Measurements from ENCODE around the gene SIRPA. TPM values are rescaled to one million over a fixed set of nuclear protein-coding genes. Genes with fewer than 3 reads are reported as not detected.

The SIRPA gene
- total and polyA plus RNA-seq, 2 of the 8 experiments (the other 6 are each of a cell fraction or from before 2014, with no cell fraction given): 3.9 to 4.3 TPM

DNA sequence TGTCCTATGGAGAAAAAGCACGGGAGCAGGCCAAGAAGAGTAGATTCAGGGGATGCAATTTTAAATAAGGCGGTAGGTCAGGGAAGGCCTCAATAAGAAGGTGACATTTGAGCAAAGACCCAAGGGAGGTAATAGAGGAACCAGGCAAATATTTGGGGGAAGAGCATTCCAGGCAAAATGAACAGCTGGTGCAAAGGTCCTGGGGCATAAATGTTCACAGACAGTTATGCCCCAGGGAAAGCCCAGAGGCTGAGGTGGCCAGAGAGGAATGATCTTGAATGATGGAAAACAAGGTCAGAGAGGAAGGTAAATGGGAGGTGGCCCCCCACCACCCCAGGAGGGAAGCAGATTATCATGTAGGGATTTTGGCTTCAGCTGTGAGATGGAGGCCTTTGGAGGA, 47.4 kb upstream of the SIRPA start:
- 85% methylated on average over 2 of the region's 2 CpGs; no CpG with 5 or more reads in 1 of the 2 experiments for WGBS, 2 experiments (ENCODE audit: extremely low coverage in 1 of 2, insufficient coverage in 1 of 2, insufficient read length in 1 of 2, insufficient replicate concordance in 2 of 2, low coverage in 1 of 2, low lambda C conversion rate in 2 of 2, missing lambda C conversion rate in 1 of 2)
- H2BK5ac ChIP-seq (ENCODE audit: low read depth, low read length): no peak overlapping the region
- no peak for DNase-seq (ENCODE audit: low read depth in 1 of 2, low spot score in 2 of 2)
- H3K23me2 ChIP-seq (ENCODE audit: low read depth, low read length): no peaks in the 10 kb centered on the region; the same call in 1 of the 2 replicates
- H3K79me2 ChIP-seq (ENCODE audit: control insufficient read depth in 1 of 2, insufficient read depth in 2 of 2, low read length in 2 of 2): no peaks in the 10 kb centered on the region
- ChIA-PET POLR2A (ENCODE audit: partially characterized antibody) (no interaction called here), CTCF (ENCODE audit: partially characterized antibody) (interaction anchor here (0.8 to 1.9 kb wide), 5 partner anchors 9 to 32 kb away, joined by 3 to 5 read pairs (median 5); no protein-coding TSS in a partner anchor)
- no peak for FAIRE-seq
- H2BK15ac ChIP-seq (ENCODE audit: low read length): no peak overlapping the region
- no peak overlapping the region for H2AK5ac ChIP-seq (ENCODE audit: low read depth, low read length)
- no peaks in the 10 kb centered on the region for H3K36me3 ChIP-seq (ENCODE audit: control insufficient read depth in 2 of 4, insufficient read depth in 4 of 4, low read length in 3 of 4)
- no peak overlapping the region for H3K14ac ChIP-seq (ENCODE audit: insufficient read length)
- no peak overlapping the region for H2BK20ac ChIP-seq (ENCODE audit: low read length)
- H3K27me3 ChIP-seq (replicated peaks in 1 of 4; ENCODE audit: control insufficient read depth in 3 of 4, extremely low read depth in 1 of 4, insufficient read depth in 3 of 4, low read length in 3 of 4): no peaks in the 10 kb centered on the region; a peak in 2 of 7 replicates
- H3K79me1 ChIP-seq (ENCODE audit: low read depth, low read length): no peaks in the 10 kb centered on the region
- no peak overlapping the region for H3K4ac ChIP-seq (replicated peaks; ENCODE audit: insufficient read length, low read depth, low read length)
- no peak overlapping the region for H2BK120ac ChIP-seq (replicated peaks; ENCODE audit: low read depth, low read length)
- TF ChIP-seq CBX8 (IDR thresholded peaks at IDR 0.05; ENCODE audit: borderline replicate concordance, low read depth, low read length) (no peak), RNF2 (IDR thresholded peaks at IDR 0.05; ENCODE audit: borderline replicate concordance, low read depth, low read length, missing control alignments, poor library complexity, severe bottlenecking) (no peak), MAX (IDR thresholded peaks at IDR 0.05) (no peak), TAF1 (IDR thresholded peaks at IDR 0.05; ENCODE audit: low read depth, low read length) (no peak), RXRA (IDR thresholded peaks at IDR 0.05; ENCODE audit: insufficient read depth, low read depth, low read length) (no peak), POLR2A (IDR thresholded peaks at IDR 0.05; ENCODE audit: control extremely low read depth in 1 of 2, low read depth in 2 of 2, low read length in 2 of 2) (no peak), ZNF274 (IDR thresholded peaks at IDR 0.05; ENCODE audit: borderline replicate concordance, extremely low read depth, low read length) (no peak), CHD1 (IDR thresholded peaks at IDR 0.05; ENCODE audit: low read depth, low read length) (no peak), TAF7 (optimal IDR thresholded peaks at IDR 0.05; ENCODE audit: borderline replicate concordance, low read depth, low read length) (no peak), BCL11A (IDR thresholded peaks at IDR 0.05; ENCODE audit: low read depth in 2 of 2, low read length in 2 of 2) (no peak)
- TF ChIP-seq, protein P1, sequence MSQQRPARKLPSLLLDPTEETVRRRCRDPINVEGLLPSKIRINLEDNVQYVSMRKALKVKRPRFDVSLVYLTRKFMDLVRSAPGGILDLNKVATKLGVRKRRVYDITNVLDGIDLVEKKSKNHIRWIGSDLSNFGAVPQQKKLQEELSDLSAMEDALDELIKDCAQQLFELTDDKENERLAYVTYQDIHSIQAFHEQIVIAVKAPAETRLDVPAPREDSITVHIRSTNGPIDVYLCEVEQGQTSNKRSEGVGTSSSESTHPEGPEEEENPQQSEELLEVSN (IDR thresholded peaks at IDR 0.05): no peak
- no peaks in the 10 kb centered on the region for H3K9me3 ChIP-seq (ENCODE audit: insufficient read depth in 2 of 2, low read depth in 1 of 2, low read length in 1 of 2)
- H2AFZ ChIP-seq (ENCODE audit: low read length): no peak overlapping the region
- no peak overlapping the region for H4K8ac ChIP-seq (ENCODE audit: extremely low read depth, insufficient read depth, low read length)
- H3K4me2 ChIP-seq (ENCODE audit: insufficient read depth in 1 of 2, low read depth in 2 of 2, low read length in 2 of 2): no peak overlapping the region
- peaks cover 0 to 4% (median 0%) of the 10 kb centered on the region in 4 experiments; a peak in 2 of 7 replicates for H3K4me1 ChIP-seq (replicated peaks in 1 of 4; ENCODE audit: control insufficient read depth in 3 of 4, insufficient read depth in 4 of 4, low read length in 3 of 4)
- no peak overlapping the region for H3K56ac ChIP-seq (replicated peaks; ENCODE audit: insufficient read length, low read depth, low read length)
- H4K5ac ChIP-seq (ENCODE audit: insufficient read length, low read depth, low read length): no peak overlapping the region
- no peak overlapping the region for H2BK12ac ChIP-seq (ENCODE audit: low read depth, low read length)
- no peak overlapping the region for H3K27ac ChIP-seq (ENCODE audit: low read depth, low read length)
- H4K91ac ChIP-seq (replicated peaks; ENCODE audit: insufficient read length, low read length): no peak overlapping the region
- no peak overlapping the region for H3K18ac ChIP-seq (ENCODE audit: extremely low read depth, low read length)
- no peak overlapping the region for H3K23ac ChIP-seq (ENCODE audit: insufficient read length)
- no peaks in the 10 kb centered on the region for H4K20me1 ChIP-seq (replicated peaks in 1 of 2; ENCODE audit: control insufficient read depth in 1 of 2, insufficient read depth in 2 of 2, low read length in 2 of 2)
- H3K9ac ChIP-seq (replicated peaks in 1 of 4; ENCODE audit: extremely low read depth in 1 of 4, low read depth in 3 of 4, low read length in 3 of 4): no peak overlapping the region
- no peak overlapping the region for H3K4me3 ChIP-seq (ENCODE audit: extremely low read depth in 1 of 4, insufficient read depth in 2 of 4, low read depth in 3 of 4, low read length in 4 of 4)
